Upper lobe of left lung (tissue), 4 donors: ENCODE data around the gene GSG1L.

Source experiments
- CTCF ChIP-seq, 6 experiments: fragments of 450-650 bp in 4 of 6; fragments of 200-600 bp in 2 of 6; sonication (generic) in 2 of 6; IDR thresholded peaks; one replicate each; pipeline ENCODE4 v1.5.1; 2016 to 2019; ENCODE audit warnings: antibody characterized with exemption in 6 of 6
- EP300 ChIP-seq, 4 donors: sonication (generic); formaldehyde crosslinking; IDR thresholded peaks; one replicate each; pipeline ENCODE4 v1.5.1; 2017; ENCODE audit warnings: antibody characterized with exemption in 4 of 4, control low read depth in 2 of 4
- POLR2A ChIP-seq, 4 donors: fragments of 450-650 bp; IDR thresholded peaks; one replicate each; pipeline ENCODE4 v1.5.1; 2016 to 2017; ENCODE audit warnings: antibody characterized with exemption in 4 of 4, mild to moderate bottlenecking in 2 of 4
- POLR2AphosphoS5 ChIP-seq, 2 donors: sonication (generic); formaldehyde crosslinking; IDR thresholded peaks; one replicate each; pipeline ENCODE4 v1.5.1; 2017; ENCODE audit warnings: antibody characterized with exemption in 2 of 2

- TF ChIP-seq CTCF (IDR thresholded peaks at IDR 0.05), result no peak
- no peak for TF ChIP-seq POLR2A (IDR thresholded peaks at IDR 0.05)
- TF ChIP-seq POLR2AphosphoS5 (IDR thresholded peaks at IDR 0.05), result no peak
- TF ChIP-seq EP300 (IDR thresholded peaks at IDR 0.05), result no peak
Measured at GRCh38 chr16:27806986-27807385, 256.5 kb downstream of the GSG1L start.
